HG02798 (cell line): ENCODE data around the gene RYK.
"Not testable (repeated sequence)": the region's sequence is repeated elsewhere in the genome, so short reads cannot be mapped to it uniquely, and the experiment has no call there.

Source experiments
- ATAC-seq: cut with Tn5 transposase; IDR thresholded peaks from one replicate; pipeline ENCODE4 v1.9.1; 2021; ENCODE audit warnings: mild to moderate bottlenecking; ENCODE audit not compliant: unreplicated experiment, poor library complexity

RYK gene

GRCh38 chr3:134228035-134228434 lies 22.6 kb downstream of the RYK start:
- no peak for ATAC-seq

DNA sequence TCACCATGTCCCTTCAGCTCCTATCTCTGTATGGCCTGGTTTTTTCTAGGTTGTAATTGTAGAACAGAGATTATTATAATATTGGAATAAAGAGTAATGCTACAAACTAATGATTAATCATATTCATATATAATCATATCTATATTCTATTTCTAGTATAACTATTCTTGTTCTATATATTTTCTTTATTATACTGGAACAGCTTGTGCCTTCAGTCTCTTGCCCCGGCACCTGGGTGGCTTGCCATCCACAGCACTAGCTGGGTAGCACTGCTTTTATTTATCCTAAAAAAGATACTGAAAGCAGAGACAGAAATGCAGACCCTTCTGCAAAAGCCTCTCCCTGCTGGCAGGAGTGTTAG lies 25.9 kb downstream of the RYK start:
- ATAC-seq = not testable (repeated sequence)

DNA sequence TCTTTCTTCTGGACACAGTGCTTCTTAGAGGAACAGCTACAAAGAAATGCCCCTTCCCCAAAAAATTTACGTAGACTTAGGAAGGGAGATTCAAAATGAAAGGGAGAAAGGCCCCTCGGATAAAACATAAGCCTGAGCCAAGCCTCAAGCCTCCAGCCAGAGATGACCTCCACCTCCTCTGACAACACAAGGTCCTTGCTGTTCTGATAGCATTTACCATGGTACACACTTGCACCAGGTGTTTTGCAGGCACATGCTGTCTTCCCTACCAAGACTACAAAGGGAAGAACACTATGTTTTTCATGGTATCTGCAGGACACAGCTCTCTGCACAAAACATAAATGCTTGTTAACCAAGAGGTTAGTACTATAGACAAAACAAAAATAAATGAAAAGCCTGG lies 27.8 kb downstream of the RYK start:
- ATAC-seq = no peak

DNA sequence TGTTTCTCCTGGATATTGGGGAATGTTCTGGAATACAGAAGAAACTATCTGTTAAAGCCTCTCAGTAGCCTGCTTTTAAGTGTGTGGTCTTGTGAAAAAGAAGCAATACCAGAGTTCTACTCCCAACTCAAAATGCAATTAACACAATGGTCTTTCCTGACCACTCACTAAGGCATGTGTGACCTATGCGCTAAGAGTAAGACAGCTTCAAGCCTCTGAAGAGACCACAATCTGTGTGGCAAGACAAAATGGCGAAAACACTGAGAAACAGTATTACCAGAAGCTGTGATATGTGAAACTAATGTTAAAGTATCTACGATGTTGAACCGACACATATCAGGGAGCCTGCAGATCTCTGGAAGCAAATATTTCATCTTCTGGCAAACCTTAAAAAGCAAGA lies 33.8 kb downstream of the RYK start:
- no peak for ATAC-seq

GRCh38 chr3:134216191-134216764 lies 34.4 kb downstream of the RYK start:
- no peak for ATAC-seq

- no peak for ATAC-seq
Measured at GRCh38 chr3:134214239-134214638, 36.4 kb downstream of the RYK start.

GRCh38 chr3:134212967-134213665 lies 37.5 kb downstream of the RYK start:
- peak; percentile 77 for ATAC-seq

GRCh38 chr3:134211797-134212196 lies 38.9 kb downstream of the RYK start:
- peak; percentile 65 for ATAC-seq

DNA sequence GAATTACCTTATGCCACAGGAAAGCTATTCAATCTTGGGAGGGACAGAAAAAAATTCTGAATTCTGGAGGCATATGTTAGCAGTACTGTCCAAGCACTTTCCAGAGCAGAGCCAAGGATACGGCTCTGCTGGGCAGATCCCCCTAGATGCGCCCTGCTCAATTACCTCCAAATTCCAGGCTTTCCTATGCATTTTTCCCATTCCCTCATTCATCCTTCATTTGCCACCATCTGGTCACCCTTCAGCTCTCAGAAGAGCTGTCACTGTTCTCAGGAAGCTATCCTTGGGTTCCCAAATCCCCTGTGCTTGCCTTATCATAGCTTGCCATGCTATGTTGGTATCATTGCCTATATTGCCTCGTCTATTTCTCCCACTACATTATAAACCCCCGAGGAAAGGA lies 45.2 kb downstream of the RYK start:
- ATAC-seq = no peak

DNA sequence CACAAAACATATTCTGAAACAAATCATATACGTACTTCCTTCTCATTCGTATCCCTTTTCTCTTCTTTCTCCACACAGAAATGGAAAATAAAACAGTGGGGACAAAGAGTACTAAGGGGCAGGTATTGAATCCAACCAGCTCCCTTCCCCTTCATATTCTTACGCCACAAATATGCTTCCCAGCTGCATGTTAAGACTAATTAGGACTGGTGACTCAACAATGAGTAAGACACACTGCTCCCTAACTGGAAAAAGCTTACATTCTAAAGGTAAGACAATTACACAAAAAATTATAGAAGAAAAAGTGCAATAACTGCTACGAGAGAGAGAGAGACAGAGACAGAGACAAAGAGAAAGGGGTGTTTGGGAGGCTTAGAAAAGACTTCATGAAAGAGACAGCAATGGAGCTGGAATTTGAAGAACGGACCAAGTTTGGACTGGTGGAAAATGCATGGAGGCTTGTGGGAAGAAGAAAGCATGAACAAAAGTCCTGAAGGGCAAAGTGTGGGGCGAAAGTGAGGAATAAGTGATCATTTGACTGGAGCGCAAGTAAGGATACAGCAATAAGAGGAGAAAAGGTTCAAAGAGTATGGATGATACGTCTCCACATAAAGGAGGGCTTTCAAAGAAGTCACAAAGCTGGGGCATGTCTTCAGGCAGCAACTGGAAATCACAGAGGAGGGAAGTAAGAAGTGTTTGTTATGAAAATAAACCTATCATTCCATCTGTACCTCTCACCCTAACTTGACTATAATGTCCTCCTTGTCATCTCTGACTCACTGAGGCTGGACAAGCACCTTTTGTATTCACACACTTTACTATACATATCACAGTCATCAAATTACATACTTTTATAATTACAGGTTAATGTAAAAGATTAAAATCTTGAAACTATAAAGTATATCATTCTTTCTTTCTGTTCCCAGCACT lies 49.2 kb downstream of the RYK start:
- no peak for ATAC-seq

- ATAC-seq = not testable (repeated sequence)
Measured at GRCh38 chr3:134199880-134200279, 50.8 kb downstream of the RYK start.

DNA sequence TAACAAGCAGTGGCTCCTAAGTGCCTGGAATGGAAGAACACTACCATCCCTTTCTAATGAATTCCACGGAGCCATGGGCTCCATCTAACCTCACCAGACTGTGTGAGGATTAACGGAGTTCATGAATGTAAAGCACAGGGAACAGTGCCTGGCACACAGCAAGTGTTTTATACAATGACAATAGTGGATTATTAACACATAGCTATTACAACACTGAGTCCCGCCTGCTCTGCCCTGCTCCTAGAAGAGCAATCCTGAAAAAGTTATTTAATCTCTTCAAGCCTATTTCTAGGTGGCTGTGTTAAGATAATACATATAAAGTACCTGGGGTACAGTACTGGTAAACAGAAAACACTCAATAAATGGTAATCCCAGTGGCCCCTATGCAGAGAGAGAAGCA lies 51.4 kb downstream of the RYK start:
- ATAC-seq = no peak

DNA sequence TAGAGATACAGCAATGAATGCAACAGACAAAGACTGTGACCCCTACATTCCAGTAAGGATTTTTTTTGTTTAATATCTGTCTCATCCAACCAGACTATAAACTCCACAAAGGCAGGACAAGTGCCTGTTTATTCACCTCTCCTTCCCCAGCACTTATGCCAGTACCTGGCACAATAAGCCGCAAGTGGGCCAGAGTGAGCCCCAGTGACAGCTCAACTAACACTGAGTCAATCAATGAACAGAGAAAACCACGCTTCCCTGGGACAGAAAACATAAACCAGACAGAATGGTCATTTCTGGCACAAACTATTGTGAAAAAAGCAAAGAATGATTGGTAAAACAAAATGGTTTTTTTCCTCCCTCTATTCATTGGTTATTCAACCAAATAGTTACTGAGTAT lies 52.2 kb downstream of the RYK start:
- ATAC-seq = no peak

GRCh38 chr3:134197681-134198261 lies 52.9 kb downstream of the RYK start:
- ATAC-seq = peak; percentile 78

DNA sequence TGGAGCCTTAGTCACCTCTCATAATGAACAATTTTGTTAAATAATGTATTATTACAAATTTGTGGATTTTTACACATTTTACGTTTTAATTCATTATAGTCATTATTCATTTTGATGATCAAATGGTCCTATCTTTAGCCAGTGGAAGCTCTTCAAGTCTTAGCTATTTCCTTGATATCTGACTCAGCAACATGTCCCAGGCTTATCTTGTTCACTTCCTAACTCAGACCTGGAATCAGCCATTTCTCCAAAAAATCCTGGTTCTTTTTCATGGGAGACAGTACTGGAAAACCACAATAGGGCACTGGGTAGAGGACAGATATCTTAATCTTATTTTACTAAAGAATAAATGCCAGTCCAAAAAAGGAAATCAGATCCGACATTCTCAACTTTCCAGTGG lies 56.4 kb downstream of the RYK start:
- ATAC-seq = no peak

- ATAC-seq = no peak
Measured at GRCh38 chr3:134190250-134190649, 60.4 kb downstream of the RYK start.

- ATAC-seq = no peak
Measured at GRCh38 chr3:134189849-134190248, 60.8 kb downstream of the RYK start.

- ATAC-seq = no peak
Measured at GRCh38 chr3:134186391-134186790, 64.3 kb downstream of the RYK start.

GRCh38 chr3:134180761-134181160 lies 69.9 kb downstream of the RYK start:
- no peak for ATAC-seq

DNA sequence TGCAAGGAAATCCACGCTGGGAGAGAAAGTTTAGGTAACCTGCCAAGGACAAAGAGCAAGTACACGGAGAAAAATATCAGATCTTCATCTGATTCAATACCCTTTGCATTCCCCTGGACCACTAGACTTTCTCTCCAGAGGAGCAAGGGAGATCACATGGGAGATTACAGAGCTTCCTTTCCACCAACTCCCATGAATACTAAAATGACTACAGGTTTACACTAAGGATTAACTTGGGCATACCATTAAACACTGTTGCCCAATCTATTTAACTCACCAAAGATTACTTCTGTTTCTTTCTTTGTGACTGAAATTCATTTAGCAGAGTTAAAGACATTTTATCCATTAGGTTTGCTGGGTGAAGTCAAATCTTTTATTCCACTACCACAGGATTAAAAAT lies 71.2 kb downstream of the RYK start:
- ATAC-seq = no peak

- ATAC-seq = no peak
Measured at GRCh38 chr3:134163096-134163495, 87.6 kb downstream of the RYK start.
